Endothelial cell of umbilical vein (primary cell): ENCODE measurements around the gene POU2AF3. TPM values are rescaled to one million over a fixed set of nuclear protein-coding genes. Genes with fewer than 3 reads are reported as not detected.

Experiments used
- BruUV-seq: library from RNA; stranded (reverse); fragments of 400-500 nt; replicated peaks from 2 replicates; lab custom pipeline; 2021; lab: Mats Ljungman, UMichigan
- CTCF ChIA-PET: fragments of 300-600, 350-600 bp; sonication (Branson Sonifier 250); formaldehyde crosslinking; loops from one replicate; lab custom pipeline; 2021; ENCODE audit warnings: antibody characterized with exemption, inconsistent platforms; lab: Charles Lee
- POLR2A ChIA-PET: fragments of 300-600, 350-600 bp; sonication (Branson Sonifier 250); formaldehyde crosslinking; loops from one replicate; lab custom pipeline; 2021; ENCODE audit warnings: antibody characterized with exemption, inconsistent platforms; lab: Charles Lee
- DNase-seq: peaks from one replicate; pipeline ENCODE4 v3.0.0-alpha.2; 2011; ENCODE audit warnings: low read depth, low spot score
- FAIRE-seq: peaks from 2 replicates; lab custom pipeline; 2011; peaks lifted over from hg19 to GRCh38; lab: Jason Lieb, UNC
- H2AFZ ChIP-seq: 2 replicates; pipeline ENCODE4 v1.6.0; 2012; ENCODE audit warnings: low read depth, low read length, control low read depth, inconsistent platforms
- H3K27ac ChIP-seq: 2 replicates; pipeline ENCODE4 v1.5.1; 2011; ENCODE audit warnings: low read depth, mild to moderate bottlenecking, control low read depth, low read length, moderate library complexity; ENCODE audit not compliant: insufficient read depth
- H3K27me3 ChIP-seq, 2 experiments: 2 replicates each; pipeline versions ENCODE4 v1.6.0 to v1.6.1; 2011; ENCODE audit warnings: low read length in 2 of 2, mixed read lengths in 1 of 2; ENCODE audit not compliant: control insufficient read depth in 2 of 2, insufficient read depth in 2 of 2
- H3K36me3 ChIP-seq, 2 experiments: 2 replicates in 1 of 2; 3 replicates in 1 of 2; pipeline ENCODE4 v1.5.1; 2011; ENCODE audit warnings: low read length in 2 of 2, mild to moderate bottlenecking in 1 of 2, moderate library complexity in 1 of 2; ENCODE audit not compliant: control insufficient read depth in 2 of 2, insufficient read depth in 2 of 2; ENCODE audit errors: extremely low read depth in 1 of 2
- H3K4me1 ChIP-seq: 3 replicates; pipeline ENCODE4 v1.5.1; 2011; ENCODE audit warnings: mild to moderate bottlenecking, low read length; ENCODE audit not compliant: control insufficient read depth, insufficient read depth; ENCODE audit errors: extremely low read depth
- H3K4me2 ChIP-seq: 2 replicates; pipeline ENCODE4 v1.6.1; 2011; ENCODE audit warnings: low read length, control low read depth, mixed read lengths; ENCODE audit not compliant: insufficient read depth
- H3K4me3 ChIP-seq, 3 experiments: fragments of 200-600 bp in 1 of 3; sonication (generic), shearing (Covaris generic) in 1 of 3; replicated peaks in 1 of 3; 2 replicates each; pipeline ENCODE4 v1.5.1; 2011 to 2016; ENCODE audit warnings: control low read depth in 3 of 3, low read length in 3 of 3, mild to moderate bottlenecking in 2 of 3, inconsistent platforms in 1 of 3, low read depth in 1 of 3, moderate library complexity in 1 of 3; ENCODE audit not compliant: insufficient read depth in 1 of 3
- H3K79me2 ChIP-seq: 2 replicates; pipeline ENCODE4 v1.6.0; 2012; ENCODE audit warnings: low read length, inconsistent platforms; ENCODE audit not compliant: control insufficient read depth, insufficient read depth
- H3K9ac ChIP-seq: replicated peaks from 2 replicates; pipeline ENCODE3; 2011; ENCODE audit warnings: low read length, control low read depth; ENCODE audit not compliant: insufficient read depth; ENCODE audit errors: extremely low read depth
- H3K9me1 ChIP-seq: replicated peaks from 3 replicates; pipeline ENCODE4 v1.6.0; 2011; ENCODE audit warnings: mild to moderate bottlenecking, low read length; ENCODE audit not compliant: control insufficient read depth, insufficient read depth; ENCODE audit errors: extremely low read depth
- H3K9me3 ChIP-seq: replicated peaks from 2 replicates; pipeline ENCODE4 v1.5.1; 2012; ENCODE audit warnings: low read length, inconsistent platforms; ENCODE audit not compliant: control insufficient read depth, insufficient read depth
- H4K20me1 ChIP-seq: replicated peaks from 2 replicates; pipeline ENCODE3; 2011; ENCODE audit warnings: mild to moderate bottlenecking, low read length; ENCODE audit not compliant: control insufficient read depth, insufficient read depth; ENCODE audit errors: extremely low read depth
- EZH2 ChIP-seq: IDR thresholded peaks from 2 replicates; pipeline ENCODE4 v1.6.1; 2012; ENCODE audit warnings: borderline replicate concordance, low read depth, mild to moderate bottlenecking, moderate library complexity, low read length, inconsistent platforms; ENCODE audit not compliant: severe bottlenecking
- FOS ChIP-seq: IDR thresholded peaks from 2 replicates; pipeline ENCODE4 v1.6.1; 2011; ENCODE audit warnings: mild to moderate bottlenecking, low read length, moderate library complexity, borderline replicate concordance; ENCODE audit not compliant: insufficient read depth
- GATA2 ChIP-seq: IDR thresholded peaks from 2 replicates; pipeline ENCODE4 v1.7.0; 2011; ENCODE audit warnings: low read depth, mild to moderate bottlenecking, moderate library complexity, mixed read lengths, low read length; ENCODE audit not compliant: insufficient read length, insufficient read depth
- JUN ChIP-seq: IDR thresholded peaks from 2 replicates; pipeline ENCODE4 v1.6.1; 2011; ENCODE audit warnings: borderline replicate concordance, low read depth; ENCODE audit not compliant: insufficient read length, insufficient read depth
- MYC ChIP-seq: IDR thresholded peaks from one replicate; pipeline ENCODE4 v1.6.1; 2011; ENCODE audit warnings: mild to moderate bottlenecking, low read depth, low read length
- POLR2A ChIP-seq: IDR thresholded peaks from 2 replicates; pipeline ENCODE4 v1.6.1; 2012; ENCODE audit warnings: low read depth, mild to moderate bottlenecking, control low read depth, low read length
- POLR2AphosphoS5 ChIP-seq: IDR thresholded peaks from 2 replicates; pipeline ENCODE4 v1.6.1; 2012; ENCODE audit warnings: low read depth, mild to moderate bottlenecking, control low read depth, low read length, moderate library complexity; ENCODE audit not compliant: insufficient read depth
- dilution Hi-C: fragments of 300-500 bp; cut with MboI; formaldehyde crosslinking; loops from one replicate; pipeline ENCODE4 v1.15.0; 2019; ENCODE audit warnings: low sequenced_read_pairs; ENCODE audit not compliant: extremely low pct_ligation_motif_present
- intact Hi-C: fragments of 100-400 bp; cut with micrococcal nuclease; formaldehyde crosslinking; loops from one replicate; pipeline ENCODE4 v1.10.0; 2022
- polyA plus RNA-seq, 4 experiments: library from polyadenylated mRNA; depleted of rRNA in 3 of 4; stranded (reverse) in 3 of 4; unstranded in 1 of 4; fragments of >200 nt; gene quantifications; 2 replicates each; pipeline versions ENCODE4 v1.2.1 to v1.2.3, GENCODE V29; 2011 to 2012; ENCODE audit warnings: missing spikeins in 1 of 4
- total RNA-seq: library from RNA; stranded (reverse); gene quantifications from 2 replicates; pipeline ENCODE4 v1.2.3, GENCODE V29; 2021
- TF ChIP-seq, protein P1 (sequence below): IDR thresholded peaks from 2 replicates; pipeline ENCODE4 v1.6.1; 2011; ENCODE audit not compliant: insufficient read depth, insufficient read length
- TF ChIP-seq, protein P2 (sequence below), 2 donors: IDR thresholded peaks; 1 replicate in 1 of 2; 2 replicates in 1 of 2; pipeline ENCODE4 v1.5.1; 2011; ENCODE audit warnings: low read length in 2 of 2, mild to moderate bottlenecking in 2 of 2, moderate library complexity in 2 of 2, control low read depth in 1 of 2, inconsistent platforms in 1 of 2, low read depth in 1 of 2; ENCODE audit not compliant: insufficient read depth in 1 of 2; ENCODE audit errors: extremely low read depth in 1 of 2

POU2AF3 gene
- total and polyA plus RNA-seq, 2 donors (not counting 3 experiments of a cell fraction or from before 2014, with no cell fraction given): not detected

DNA sequence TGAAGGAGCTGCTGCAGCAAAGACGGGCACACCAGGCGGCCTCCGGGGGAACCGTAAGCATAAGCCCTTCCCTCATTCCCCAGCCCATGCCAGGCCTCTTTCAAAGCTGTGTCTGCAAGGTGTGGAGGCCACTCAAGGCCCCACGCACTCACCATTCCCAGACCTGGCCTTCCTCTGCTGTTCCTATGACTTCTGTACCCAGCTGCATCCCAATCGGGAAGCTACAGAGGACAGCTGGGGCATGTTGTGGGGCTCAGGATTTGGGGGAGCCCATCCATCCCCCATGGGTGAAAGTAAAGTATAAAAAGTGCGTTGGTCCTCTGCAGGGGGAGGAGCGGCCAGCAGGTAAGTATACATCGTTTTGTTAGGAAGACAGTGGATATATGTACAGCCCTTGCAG, 2.2 kb downstream of the POU2AF3 start:
- H3K27ac ChIP-seq: no peak overlapping the region
- TF ChIP-seq POLR2A: no peak
- no peak for TF ChIP-seq EZH2
- no peak for TF ChIP-seq JUN
- DNase-seq (no peak), FAIRE-seq (no peak)
- no peaks in the 10 kb centered on the region for H3K9me3 ChIP-seq
- H3K9ac ChIP-seq: no peak overlapping the region
- H3K4me3 ChIP-seq: no peak overlapping the region
- dilution Hi-C loops: no loop called here
- H3K9me1 ChIP-seq: no peaks in the 10 kb centered on the region
- intact Hi-C loops: no loop called here
- H3K27me3 ChIP-seq: peaks cover 31 to 44% of the 10 kb centered on the region in 2 experiments
- H3K79me2 ChIP-seq: no peaks in the 10 kb centered on the region
- ChIA-PET POLR2A (no interaction called here), CTCF (interaction anchor here (1.4 kb wide), 1 partner anchor 128 kb away, joined by 5 read pairs; no protein-coding TSS in a partner anchor)
- H3K4me1 ChIP-seq: no peaks in the 10 kb centered on the region
- H4K20me1 ChIP-seq: no peaks in the 10 kb centered on the region
- no peak overlapping the region for H2AFZ ChIP-seq
- no peak overlapping the region for H3K4me2 ChIP-seq
- H3K36me3 ChIP-seq: no peaks in the 10 kb centered on the region
- BruUV-seq: no TSS peak

DNA sequence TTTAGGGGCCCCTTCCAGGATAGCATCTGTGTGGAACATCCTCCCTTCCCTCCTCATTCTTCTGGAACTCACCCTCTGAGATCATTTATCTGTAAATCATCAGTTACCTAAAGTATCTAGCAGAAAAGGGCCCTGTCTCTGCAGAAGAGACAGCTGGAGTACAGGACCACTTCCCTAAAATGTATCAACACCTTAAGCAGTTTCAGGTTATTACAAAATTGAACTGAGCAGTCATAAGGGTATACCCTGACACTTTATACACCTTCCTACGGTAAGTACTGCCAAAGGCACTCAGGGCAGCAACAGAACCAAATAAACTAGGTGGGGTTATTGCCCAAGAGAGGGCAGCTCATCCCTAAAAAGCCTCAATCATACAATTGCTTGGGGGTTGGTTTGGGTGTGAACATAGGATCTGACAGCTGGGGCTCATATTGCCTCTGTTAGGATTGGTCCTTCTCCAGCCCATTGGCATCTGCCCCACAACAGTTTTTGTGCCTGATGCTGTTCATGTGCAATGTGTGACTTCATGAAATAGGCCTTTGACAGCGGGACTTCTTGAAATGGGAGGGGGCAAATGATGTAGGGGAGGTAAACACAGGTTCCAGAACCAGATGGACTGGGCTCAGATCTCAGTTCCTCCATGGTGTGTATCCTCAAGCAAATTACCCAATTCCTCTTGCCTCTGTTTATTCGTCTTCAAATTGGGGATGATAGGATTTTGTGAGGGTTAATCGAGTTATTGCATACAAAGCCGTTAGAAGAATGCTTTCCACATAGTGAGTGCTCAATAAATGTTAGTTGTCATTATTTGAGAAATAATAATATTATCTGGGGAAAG, 2.9 kb downstream of the POU2AF3 start:
- FAIRE-seq (no peak), DNase-seq (no peak)
- POLR2A ChIA-PET: no interaction called here
- Histone ChIP-seq H3K27ac (no peak overlapping the region), H4K20me1 (no peaks in the 10 kb centered on the region), H3K36me3 (no peaks in the 10 kb centered on the region), H3K9ac (no peak overlapping the region), H3K4me1 (no peaks in the 10 kb centered on the region), H3K4me3 (no peak overlapping the region), H3K9me3 (no peaks in the 10 kb centered on the region), H3K27me3 (peaks cover 31 to 49% of the 10 kb centered on the region in 2 experiments), H3K4me2 (no peak overlapping the region), H2AFZ (no peak overlapping the region), H3K9me1 (no peaks in the 10 kb centered on the region), H3K79me2 (no peaks in the 10 kb centered on the region)
- CTCF ChIA-PET: interaction anchor here (1.4 kb wide), 1 partner anchor 128 kb away, joined by 5 read pairs; no protein-coding TSS in a partner anchor
- TF ChIP-seq JUN: no peak
- TF ChIP-seq, protein P1, sequence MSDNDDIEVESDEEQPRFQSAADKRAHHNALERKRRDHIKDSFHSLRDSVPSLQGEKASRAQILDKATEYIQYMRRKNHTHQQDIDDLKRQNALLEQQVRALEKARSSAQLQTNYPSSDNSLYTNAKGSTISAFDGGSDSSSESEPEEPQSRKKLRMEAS: no peak
- TF ChIP-seq, protein P2, sequence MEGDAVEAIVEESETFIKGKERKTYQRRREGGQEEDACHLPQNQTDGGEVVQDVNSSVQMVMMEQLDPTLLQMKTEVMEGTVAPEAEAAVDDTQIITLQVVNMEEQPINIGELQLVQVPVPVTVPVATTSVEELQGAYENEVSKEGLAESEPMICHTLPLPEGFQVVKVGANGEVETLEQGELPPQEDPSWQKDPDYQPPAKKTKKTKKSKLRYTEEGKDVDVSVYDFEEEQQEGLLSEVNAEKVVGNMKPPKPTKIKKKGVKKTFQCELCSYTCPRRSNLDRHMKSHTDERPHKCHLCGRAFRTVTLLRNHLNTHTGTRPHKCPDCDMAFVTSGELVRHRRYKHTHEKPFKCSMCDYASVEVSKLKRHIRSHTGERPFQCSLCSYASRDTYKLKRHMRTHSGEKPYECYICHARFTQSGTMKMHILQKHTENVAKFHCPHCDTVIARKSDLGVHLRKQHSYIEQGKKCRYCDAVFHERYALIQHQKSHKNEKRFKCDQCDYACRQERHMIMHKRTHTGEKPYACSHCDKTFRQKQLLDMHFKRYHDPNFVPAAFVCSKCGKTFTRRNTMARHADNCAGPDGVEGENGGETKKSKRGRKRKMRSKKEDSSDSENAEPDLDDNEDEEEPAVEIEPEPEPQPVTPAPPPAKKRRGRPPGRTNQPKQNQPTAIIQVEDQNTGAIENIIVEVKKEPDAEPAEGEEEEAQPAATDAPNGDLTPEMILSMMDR (IDR thresholded peaks at IDR 0.05; ENCODE audit: extremely low read depth in 1 of 2, insufficient read depth in 1 of 2, low read depth in 1 of 2, low read length in 2 of 2): no peak
- TF ChIP-seq EZH2: no peak
- no peak for TF ChIP-seq POLR2AphosphoS5
- no peak for TF ChIP-seq MYC
- TF ChIP-seq POLR2A: no peak
- no peak for TF ChIP-seq FOS
- no peak for TF ChIP-seq GATA2
- intact Hi-C loops (no loop called here), dilution Hi-C loops (no loop called here)
- BruUV-seq: no TSS peak
